Activated T-cell treated with anti-CD3 and anti-CD28 coated beads for 1 hour (primary cell): ENCODE measurements around the gene SPTB.

Experiments used
- DNase-seq: peaks from one replicate; pipeline ENCODE4 v3.0.0-alpha.2; 2020; ENCODE audit warnings: low read depth

Gene SPTB

DNA sequence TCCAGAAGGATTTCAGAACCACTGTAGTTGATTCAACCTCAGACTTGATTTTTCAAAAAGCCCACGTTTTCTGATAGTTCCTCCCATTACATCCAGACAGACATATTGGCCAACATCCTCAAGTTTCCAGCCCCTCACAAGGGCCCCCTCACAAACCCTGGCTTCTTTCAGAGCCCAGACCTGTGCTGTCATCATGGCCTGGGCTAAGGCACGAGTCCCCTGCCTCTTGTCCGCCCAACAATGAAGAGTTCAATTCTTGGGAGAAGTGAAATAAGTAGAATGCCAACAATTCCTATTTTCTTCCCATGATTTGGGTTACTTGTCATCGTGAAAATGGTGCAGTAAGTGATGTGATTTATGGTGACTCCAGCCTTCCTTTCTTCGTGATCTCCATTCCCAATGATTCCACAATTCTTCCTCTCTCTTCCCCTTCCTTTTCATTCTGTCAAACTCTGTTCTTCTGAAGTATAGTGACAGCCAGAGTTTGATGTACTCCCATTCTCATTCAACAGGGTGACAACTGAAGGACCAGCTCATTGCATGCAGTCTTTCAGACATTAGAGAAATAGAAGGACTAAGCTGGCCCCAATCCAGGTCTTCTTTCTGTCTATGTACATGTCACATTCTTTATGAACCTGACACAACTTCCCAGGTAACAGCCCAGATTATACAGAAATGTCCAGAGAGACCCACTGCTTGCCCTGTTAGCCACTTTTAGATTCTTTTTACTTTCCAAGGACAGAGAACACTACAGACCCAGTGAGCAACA is 29.2 kb downstream of the SPTB start:
- DNase-seq: no peak

DNA sequence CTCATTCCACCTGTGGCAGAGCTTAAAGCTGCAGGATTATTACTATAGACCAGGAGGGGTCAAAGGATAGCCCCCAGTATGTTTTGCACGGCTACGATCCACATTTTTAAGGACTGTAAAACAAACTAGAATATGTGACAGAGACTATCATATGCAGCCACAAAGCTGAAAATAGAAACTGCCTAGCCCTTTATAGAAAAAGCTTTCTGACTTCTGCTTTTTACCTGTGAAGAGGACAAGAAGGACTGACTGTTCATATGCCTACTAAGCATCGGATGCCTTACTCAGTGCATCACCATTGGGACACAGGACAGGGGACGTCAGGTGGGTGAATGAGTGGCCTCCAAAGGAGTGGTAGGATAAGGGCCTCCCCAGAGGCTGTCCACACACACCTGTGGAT is 29.8 kb downstream of the SPTB start:
- no peak for DNase-seq

DNA sequence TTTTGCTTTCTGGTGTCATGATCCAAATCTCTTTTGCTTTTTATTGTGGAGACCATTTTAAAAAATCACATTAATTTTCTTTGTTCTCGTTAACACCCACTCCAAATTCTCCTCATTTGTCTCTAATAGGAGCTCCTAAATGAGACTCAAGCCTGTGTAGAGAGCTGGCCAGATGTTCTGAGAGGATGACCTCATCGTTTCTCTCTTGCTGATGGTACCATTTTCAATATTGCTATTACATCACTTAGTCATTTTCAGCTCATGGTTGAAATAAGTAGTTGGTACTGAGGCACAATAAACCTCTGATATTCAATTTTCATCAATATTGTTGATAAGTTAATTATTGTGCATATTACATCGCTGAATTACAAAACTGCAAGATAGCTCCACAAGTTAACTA is 31.5 kb downstream of the SPTB start:
- no peak for DNase-seq

DNA sequence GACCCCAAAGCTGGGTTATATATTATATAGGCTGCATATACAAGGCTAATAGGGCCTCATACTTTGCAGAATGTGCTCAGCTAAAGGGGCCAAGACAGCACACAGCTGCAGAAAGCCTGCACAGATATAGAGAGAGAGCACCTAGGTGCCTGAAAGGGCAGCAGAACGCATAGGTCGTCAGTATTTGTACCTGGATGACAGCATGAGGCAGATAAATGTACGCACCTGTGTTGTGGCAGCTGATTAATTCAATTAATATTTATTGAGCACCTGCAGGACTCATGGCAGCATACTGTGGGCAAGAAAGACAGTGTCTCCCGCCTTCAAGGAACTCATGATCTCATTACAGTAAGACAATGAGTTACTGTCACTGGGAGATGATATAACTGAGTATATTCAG is 33.4 kb downstream of the SPTB start:
- no peak for DNase-seq

DNA sequence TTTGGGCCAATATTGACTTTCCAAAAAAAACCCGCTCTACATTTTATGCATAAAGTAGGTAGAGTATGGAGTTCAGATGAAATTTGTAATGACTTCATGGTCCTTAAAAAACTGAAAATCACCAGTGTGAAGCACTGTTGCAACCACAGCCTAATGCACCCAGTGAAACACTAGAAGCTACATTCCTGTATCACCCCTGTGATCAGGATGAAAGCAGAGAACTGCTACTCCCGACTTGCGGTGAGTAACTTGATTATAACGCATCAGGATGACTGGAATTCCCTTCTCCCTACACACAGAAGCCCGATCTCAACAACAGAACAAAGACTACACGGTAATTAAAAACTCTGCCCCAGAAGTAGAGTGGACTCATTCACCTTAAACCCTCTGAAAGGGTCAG is 33.8 kb downstream of the SPTB start:
- DNase-seq: no peak

DNA sequence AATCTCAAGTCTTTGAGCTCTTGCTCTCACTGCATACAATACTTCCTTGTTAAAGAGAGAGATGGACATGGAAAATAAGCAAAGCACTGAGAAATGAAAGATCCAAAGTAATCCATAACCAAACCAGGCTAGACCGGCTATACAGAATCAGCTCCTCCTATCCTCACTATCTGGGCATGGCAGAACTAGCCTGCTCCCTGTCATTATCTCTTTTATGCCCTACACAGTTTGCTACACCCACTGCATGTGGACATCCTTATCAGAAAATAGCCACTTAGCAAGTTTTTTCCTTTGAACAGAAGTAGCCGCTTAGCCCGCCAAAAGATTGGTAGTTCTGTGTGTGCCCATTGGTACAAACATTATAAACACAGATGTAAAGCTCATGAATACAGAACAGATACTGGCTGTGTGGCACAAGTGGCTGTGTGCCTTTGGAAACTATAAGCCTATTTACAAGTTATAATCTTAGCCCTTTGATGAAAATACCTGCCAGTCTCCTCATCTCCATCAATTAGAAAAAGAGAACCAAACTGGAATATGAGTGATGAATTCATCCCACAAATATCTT is 34.7 kb downstream of the SPTB start:
- DNase-seq: no peak

DNA sequence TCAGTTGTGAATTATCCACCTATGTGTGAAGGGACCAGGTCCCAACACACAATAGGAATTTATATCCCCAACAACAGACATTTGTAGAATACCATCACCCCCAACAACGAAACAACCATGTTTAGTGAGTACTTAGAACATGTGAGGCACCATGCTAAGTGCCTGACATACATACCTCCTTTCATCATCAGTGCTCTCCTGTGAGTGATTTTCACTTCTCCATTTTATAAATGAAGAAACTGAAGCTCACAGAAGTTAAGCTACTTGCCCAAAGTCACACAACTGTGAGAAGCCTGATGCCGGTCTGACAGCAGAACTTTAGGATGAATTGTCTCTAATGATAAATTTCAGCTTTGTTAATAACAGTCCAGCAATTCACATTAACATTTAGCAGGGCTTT is 35.4 kb downstream of the SPTB start:
- DNase-seq: no peak

DNA sequence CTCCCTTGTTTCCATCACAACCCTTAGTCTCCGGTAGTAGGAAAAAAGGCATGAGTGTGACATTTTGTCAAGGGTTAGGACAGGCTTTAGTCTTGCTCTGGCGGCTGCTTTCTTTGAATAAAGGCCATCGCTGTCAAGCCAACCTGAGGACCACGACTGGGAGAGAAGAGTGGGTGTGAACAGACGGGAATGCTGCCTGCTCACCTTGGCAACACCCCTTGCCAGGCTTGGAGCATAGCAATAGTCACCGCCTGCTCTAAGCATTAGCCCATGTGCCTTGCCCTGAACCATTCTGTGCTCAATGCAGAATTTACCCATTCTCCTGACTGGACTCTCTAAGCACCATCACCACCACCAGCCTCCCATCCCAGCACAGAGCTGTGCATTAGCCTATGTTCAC is 36.2 kb downstream of the SPTB start:
- no peak for DNase-seq

DNA sequence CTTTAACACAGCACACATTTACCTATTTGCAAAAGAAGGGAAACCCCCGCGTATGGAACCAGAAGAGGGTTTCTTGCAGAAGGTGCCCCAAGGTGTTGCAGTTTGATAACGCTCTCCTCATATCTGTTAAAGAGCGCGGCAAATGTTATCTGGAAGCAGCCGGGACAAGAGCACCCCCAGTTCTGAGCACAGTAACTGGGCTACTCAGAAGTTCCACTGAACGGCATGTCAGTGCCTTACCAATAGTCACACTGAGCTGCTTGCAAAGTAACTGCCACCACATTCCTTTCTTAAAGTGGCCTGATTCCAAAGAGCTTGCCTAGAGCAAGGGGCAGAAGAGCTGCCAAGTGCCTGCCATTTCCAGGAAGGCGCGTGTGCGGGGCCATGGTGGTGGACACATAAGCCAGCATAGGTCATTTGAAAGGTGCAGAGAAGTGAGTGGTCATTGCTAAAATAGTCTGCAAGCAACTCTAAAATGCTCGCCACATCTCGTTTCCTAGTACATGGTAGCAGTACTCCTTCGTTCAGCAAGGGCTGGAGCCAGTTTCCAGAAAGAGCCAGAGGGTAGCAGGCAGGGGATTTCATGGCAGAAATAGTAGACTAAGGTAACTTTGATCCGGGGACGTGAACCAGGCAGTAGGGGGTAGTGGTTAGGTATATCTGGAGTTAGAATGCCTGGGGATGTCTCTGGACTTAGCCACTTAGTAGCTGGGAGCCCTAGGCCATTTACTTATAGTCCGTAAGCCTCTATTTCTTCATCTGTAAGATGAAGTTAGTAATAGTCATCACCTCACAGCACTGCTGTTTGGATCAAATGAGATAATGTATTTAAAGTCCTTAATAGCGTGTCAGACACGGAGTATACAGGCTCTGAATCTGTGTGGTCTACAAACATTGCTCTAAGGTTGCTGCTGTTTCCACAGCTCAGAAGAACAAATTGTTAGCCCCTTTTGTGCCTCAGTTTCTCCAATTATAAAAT is 37.6 kb downstream of the SPTB start:
- no peak for DNase-seq

DNA sequence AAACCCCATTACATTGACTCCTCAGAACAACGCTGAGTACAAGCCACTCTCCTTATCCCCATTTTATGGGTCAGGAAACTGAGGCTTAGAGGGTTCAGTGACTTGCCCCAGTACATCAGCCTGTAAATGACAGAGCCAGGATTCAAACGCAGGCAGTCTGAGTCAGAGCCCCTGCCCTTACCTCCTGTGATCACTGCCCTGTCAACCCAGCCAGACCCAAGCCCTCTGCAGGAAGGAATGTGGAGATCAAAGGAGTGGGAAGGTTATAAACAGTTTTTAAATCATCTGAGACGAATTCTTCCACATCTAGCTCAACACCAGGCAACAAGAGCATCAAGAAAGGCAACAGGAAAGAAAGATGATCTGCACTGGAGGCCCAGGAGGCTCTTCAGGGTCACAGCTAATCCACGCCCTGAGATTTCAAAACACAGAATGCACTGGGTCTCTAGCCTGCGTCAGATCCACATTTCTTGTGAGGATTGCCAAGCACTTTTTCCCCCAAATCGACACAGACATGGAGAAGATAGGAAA is 38.5 kb downstream of the SPTB start:
- no peak for DNase-seq

DNA sequence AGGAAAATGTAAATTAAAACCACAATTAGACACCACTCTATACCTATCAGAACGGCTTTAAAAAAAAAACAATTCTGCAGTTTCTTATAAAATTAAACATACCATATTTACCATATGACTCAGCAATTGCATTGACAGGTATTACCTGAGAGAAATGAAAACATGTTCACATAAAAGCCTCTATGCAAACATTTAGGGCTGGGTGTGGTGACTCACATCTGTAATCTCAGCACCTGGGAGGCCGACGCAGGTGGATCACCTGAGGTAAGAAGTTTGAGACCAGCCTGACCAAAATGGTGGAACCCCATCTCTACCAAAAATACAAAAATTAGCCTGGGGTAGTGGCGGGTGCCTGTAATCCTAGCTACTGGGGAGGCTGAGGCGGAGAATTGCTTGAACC is 41.1 kb downstream of the SPTB start:
- DNase-seq: no peak

DNA sequence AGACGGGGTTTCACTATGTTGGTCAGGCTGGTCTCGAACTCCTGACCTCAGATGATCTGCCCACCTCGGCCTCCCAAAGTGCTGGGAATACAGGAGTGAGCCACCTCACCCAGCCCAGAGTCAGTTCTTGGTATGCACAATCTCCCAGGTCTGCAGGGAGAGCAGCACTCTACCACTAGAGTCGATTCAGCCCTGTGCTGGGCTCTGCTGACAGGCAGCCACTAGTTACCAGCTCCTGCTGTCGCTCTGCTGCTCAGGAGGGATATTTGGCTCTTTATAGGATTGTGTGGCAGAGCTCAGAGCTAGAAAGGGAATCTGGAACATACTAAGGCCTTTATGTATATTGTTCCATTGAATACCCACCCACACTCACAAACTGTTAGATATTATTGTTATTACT is 44.3 kb downstream of the SPTB start:
- DNase-seq: no peak

DNA sequence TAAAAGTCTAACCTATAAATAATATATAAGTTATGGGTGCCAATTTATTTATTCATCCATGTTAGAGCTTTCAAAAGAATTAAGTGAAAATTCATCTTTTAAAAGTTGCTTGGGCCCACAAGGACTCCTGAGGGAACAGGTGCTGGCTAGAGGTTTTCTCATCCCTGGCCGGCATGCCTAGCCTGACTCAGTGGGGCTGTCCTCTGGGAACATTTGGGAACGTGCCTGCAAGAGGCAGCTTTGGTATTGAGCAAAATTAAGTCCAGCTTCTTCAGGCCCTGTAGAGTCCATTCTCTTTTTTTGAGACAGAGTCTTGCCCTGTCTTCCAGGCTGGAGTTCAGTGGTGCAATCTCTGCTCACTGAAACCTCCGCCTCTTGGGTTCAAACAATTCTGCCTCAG is 44.7 kb downstream of the SPTB start:
- no peak for DNase-seq

DNA sequence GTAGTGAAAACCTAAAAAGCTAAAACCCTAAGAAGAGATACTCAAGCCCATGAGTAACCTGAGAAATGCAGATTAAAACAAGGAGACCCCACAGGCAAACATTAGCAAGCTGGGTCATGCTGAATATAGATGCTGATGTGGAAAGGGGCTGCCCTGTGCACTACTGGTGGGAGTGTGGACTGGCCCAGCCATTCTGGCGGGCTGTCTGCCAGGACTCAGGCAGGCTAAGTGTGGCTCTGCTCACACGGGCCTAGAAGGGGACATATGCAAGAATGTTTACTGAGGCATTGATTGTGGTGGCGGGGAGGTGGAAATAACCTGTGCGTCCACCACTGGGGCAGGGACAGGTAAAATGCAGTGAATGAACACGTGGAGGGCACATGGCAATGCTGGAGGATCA is 48.3 kb downstream of the SPTB start:
- DNase-seq: no peak

DNA sequence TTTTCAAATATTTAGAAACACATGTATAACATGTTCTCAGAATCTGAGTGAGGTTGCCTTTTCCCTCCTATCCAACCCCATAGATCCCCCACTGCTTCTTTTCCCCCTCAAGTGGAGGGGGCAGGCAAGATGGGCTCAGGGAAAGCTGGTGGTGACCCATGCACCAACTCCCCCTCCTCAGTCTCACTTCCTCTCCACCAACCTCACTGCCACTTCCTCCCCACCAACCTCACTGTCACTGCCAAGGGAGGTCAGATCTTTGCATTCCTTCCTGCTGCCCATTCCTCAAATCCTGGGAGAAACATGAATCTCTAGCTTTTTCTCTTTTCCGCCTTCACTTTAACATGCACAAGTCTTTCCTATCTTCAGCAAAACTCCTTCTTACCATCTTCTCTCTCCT is 48.7 kb downstream of the SPTB start:
- no peak for DNase-seq

DNA sequence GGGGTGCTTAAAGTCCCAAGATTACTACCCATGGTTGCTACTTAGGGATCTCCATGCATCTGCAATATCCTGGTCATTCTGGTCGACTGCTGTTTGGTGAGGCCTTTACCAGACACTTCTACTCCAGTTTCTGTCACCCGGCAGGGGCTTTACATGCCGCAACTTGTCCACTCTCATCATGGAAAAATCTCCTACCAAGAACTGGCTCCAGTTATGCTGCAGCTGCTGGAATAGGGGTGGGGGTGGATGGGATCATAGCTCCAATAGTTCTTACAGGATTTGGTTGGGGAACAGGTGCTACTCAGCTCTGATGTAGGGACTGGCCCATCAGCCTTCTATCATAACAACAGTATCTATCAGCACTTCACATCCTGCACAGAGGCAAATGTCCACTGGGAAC is 51.6 kb downstream of the SPTB start:
- no peak for DNase-seq

DNA sequence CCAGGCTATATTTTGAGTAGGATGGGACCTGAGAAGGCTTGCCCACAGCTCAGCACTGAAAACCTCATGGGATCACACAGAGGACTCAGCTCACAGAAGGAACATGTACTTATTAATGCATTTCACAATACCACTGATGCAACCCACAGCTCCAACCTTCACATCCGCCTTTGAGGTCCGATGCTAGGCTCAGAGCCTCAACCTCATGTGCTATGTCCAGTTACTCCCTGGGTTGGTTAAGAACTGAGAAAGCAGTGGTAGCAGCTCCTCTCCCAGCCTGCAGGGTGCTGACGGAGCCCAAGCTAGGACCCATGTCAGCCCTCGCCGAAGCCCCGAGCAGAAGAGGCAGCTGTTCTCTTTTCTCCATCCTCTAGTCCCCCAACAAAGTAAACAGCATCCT is 52.9 kb downstream of the SPTB start:
- no peak for DNase-seq

DNA sequence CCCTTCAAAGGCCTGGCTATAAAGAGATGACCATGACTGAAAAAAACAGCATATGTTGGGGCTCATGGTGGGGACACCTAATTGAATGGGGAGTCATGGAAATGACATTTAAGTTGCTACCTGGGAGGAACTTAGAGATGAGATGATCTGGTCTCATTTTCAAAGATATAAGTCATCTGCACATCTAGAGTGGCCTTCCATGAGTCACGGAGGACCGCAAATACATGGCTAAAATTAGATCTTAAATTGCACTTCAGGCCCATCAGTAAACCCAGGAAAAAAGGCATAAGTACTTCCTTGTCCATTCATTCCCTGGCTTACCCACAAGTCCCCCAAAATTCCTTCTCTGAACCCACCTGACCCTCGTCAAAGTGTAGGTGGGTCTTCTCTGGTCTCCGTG is 53.4 kb downstream of the SPTB start:
- DNase-seq: no peak

DNA sequence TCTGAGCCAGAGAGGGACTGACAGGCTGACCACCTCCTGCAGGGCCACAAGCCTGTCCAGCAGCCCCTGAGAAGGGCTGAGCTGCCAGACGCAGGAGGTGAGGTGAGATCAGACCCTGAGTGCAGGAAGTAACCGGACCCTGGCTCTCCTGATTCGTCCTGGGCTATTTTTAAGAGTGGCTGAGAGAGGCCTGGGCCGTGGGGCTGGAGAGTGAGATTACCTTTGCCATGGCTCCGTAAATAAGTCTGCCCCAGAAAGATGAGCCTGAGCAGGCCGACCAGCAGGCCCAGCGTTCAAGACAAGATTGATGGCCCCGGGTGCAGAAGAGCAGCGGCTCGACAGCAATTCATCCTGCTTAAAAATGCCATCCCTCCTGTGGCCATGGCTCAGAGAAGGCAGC is 54.2 kb downstream of the SPTB start:
- DNase-seq: no peak

DNA sequence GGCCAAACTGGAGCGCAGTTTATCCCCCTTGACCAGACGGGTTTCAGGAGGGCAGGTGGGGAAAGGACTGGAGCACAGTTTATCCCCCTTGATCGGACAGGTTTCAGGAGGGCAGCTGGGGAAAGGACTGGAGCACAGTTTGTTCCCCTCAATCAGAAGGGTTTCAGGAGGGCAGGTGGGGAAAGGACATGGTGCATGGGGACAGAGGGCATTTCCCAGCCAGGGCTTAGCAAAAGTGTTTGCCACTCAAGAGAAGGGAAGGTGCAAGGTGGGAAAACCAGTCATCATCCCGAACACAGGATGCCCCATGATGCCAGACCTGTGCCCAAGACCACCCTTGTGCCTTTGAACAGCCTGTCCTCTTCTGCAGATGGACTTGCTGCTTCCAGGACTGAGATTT is 54.7 kb downstream of the SPTB start:
- no peak for DNase-seq

DNA sequence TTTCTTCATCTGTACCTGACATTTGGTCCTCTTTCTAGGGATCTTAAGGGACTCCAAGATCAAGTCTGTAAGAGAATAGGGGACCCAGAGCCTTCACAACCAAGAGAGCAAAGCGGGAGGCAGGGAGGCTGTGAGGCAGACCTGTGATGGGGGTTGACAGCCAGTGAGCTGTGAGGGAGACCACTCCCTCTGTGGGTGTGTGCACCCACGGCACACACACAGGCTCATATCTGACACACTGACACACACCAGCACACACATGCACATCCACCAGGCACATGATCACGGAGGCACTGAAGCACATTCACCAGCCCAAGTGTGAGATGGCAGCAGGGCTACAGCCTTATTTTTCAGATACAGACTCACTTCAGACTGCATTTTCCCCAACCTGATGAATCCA is 55.2 kb downstream of the SPTB start:
- DNase-seq: no peak

DNA sequence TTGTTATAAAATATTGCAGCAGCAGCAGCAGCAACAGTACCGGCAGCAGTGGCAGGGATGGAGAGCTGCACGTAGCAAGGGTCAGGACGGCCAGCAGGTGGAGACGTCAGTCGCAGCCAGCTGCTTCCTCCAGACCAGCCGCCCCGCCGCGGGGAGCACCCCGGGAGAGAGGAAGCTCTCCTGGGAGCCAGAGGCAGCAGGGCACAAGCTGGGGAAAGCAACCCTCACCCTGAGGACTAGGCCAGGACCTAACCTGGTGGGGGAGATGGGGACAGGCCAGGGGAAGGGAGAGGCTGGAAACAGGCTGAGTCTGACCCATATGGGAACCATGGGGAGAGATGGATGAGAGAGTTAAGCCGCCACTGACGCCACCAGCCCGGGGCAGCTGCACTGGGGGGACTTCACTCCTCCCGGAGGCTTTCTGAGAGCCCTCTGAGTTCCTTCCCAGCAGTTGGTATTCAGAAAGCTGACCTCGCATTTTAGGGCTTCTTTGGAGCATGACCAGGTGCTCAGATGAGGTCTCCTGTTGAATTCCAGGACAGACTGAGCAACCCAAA is 56.3 kb downstream of the SPTB start:
- peak; percentile 52 for DNase-seq

DNA sequence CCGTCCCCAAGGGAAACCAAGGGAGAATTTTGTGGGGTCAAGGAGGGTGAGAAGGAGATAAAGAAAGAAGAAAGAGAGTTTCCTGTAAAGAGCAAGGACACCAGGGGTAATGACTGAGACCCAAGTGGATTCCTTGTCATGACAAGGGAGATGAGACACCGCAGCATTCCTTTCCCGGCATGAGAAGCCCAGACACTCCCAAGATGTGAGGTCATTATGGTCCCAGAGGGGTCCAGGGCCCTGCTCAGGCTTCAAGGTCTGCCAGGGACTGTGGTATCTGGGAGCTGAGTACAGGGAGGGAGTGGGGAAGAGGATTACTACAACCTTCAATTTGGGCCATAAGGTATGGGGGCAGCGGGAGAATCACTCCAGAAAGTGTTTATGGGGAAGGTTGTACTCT is 58.1 kb downstream of the SPTB start:
- no peak for DNase-seq
